ENCODE results near the gene MRFAP1.
A peak's percentile ranks its signal among the peaks of the same experiment; 100 is the strongest.

The MRFAP1 gene

DNA sequence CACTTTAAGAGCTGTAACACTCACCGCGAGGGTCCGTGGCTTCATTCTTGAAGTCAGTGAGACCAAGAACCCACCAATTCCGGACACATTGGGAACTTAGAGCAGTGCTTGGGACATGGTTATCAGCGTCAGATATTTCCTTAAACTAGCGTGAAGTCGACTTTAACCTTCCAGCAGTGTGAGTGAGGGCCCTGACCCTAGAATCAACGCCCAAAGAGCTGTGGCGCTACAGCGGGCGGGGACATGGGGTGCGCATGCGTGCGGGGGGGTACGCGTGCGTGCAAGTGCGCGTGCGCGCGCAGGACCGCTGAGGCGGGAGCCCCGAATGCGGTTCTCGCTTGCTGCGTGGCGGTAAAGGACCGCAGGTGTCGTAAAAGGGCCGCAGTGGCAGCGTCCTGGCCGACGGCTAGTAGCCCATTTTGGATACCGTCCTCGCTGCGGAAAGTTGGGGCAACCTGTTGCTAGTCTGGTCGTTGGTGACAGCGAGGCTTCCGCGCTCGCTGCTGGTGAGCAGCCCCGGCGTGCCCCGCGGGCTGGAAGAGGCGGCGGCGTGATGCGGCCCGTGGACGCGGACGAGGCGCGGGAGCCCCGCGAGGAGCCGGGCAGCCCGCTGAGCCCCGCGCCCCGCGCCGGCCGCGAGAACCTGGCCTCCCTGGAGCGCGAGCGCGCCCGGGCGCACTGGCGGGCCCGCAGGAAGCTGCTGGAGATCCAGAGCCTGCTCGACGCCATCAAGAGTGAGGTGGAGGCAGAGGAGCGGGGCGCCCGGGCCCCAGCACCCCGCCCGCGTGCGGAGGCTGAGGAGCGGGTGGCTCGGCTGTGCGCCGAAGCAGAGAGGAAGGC lies 33.4 kb downstream of the MRFAP1 start:
- H3K4me2 ChIP-seq (ENCODE audit: low read depth, low read length): peak overlapping the region; percentile 83
- peaks cover 5% of the 10 kb centered on the region; the same call in 1 of the 2 replicates for H3K4me1 ChIP-seq (ENCODE audit: low read length)
- peak overlapping the region; percentile 68 for H3K4me3 ChIP-seq (ENCODE audit: low read length)
- peaks cover 18% of the 10 kb centered on the region for H3K79me2 ChIP-seq (ENCODE audit: low read length)
- H4K20me1 ChIP-seq (ENCODE audit: insufficient read depth, low read length): no peaks in the 10 kb centered on the region
- peaks cover under 1% of the 10 kb centered on the region; the same call in 1 of the 2 replicates for H3K27me3 ChIP-seq (replicated peaks; ENCODE audit: insufficient read depth, low read length)
- H3K9me2 ChIP-seq (replicated peaks; ENCODE audit: insufficient read depth, low read length): no peaks in the 10 kb centered on the region
- no peaks in the 10 kb centered on the region for H3K9me3 ChIP-seq (replicated peaks; ENCODE audit: insufficient read depth, low read length)
- H2AFZ ChIP-seq (ENCODE audit: low read length): peak overlapping the region; percentile 53
- peak overlapping the region; percentile 37; the same call in 1 of the 2 replicates for H3K27ac ChIP-seq (ENCODE audit: low read length)
- H3K9ac ChIP-seq (ENCODE audit: low read length): peak overlapping the region; percentile 58; the same call in 1 of the 2 replicates
- peak; percentile 96 for DNase-seq
- no peaks in the 10 kb centered on the region for H3K36me3 ChIP-seq (replicated peaks; ENCODE audit: insufficient read depth, low read length)
- TF ChIP-seq EZH2phosphoT487 (IDR thresholded peaks at IDR 0.05; ENCODE audit: low read length) (no peak), EZH2 (optimal IDR thresholded peaks at IDR 0.05; ENCODE audit: low read depth, low read length) (no peak)
- TF ChIP-seq, protein P1, sequence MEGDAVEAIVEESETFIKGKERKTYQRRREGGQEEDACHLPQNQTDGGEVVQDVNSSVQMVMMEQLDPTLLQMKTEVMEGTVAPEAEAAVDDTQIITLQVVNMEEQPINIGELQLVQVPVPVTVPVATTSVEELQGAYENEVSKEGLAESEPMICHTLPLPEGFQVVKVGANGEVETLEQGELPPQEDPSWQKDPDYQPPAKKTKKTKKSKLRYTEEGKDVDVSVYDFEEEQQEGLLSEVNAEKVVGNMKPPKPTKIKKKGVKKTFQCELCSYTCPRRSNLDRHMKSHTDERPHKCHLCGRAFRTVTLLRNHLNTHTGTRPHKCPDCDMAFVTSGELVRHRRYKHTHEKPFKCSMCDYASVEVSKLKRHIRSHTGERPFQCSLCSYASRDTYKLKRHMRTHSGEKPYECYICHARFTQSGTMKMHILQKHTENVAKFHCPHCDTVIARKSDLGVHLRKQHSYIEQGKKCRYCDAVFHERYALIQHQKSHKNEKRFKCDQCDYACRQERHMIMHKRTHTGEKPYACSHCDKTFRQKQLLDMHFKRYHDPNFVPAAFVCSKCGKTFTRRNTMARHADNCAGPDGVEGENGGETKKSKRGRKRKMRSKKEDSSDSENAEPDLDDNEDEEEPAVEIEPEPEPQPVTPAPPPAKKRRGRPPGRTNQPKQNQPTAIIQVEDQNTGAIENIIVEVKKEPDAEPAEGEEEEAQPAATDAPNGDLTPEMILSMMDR (IDR thresholded peaks at IDR 0.05; ENCODE audit: low read length): no peak
- H3F3A ChIP-seq (ENCODE audit: insufficient read depth, low read length): no peaks in the 10 kb centered on the region

DNA sequence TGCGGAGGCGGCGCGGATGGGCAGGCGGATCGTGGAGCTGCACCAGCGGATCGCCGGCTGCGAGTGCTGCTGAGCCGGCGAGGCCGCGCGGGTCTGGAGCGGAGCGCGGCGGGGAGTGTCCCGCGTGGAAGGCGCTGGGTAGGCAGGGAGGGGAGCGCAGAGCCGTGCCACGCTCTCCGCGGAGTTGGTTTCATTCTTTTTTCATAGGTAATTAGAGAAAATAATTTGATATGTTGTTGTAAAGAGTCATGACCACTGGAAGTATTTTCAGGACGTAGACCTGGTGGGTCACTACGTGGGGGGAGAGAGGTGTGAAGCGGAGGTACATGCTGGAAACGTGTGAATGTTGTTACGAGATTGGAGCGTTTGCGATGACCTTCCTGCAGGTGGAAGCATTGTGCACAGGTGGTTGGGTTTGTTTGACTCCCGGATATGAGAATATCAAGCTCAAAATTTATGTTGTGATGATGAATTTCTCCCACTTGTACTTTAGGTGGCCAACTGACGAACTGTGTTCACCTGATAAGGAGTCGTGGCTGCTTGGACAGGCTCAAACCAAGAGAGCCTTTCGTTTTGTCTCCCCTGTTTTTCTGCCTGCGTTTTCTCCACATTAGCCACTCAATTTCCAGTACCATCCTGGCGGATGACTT lies 34.1 kb downstream of the MRFAP1 start:
- Histone ChIP-seq H3K79me2 (ENCODE audit: low read length) (peaks cover 18% of the 10 kb centered on the region), H3K27ac (ENCODE audit: low read length) (no peak overlapping the region), H3K9me2 (replicated peaks; ENCODE audit: insufficient read depth, low read length) (no peaks in the 10 kb centered on the region), H3K36me3 (replicated peaks; ENCODE audit: insufficient read depth, low read length) (no peaks in the 10 kb centered on the region), H3K27me3 (replicated peaks; ENCODE audit: insufficient read depth, low read length) (no peaks in the 10 kb centered on the region; the same call in 1 of the 2 replicates), H3K4me3 (ENCODE audit: low read length) (peak overlapping the region; percentile 68), H3K4me1 (ENCODE audit: low read length) (peaks cover 5% of the 10 kb centered on the region; the same call in 1 of the 2 replicates), H3K9ac (ENCODE audit: low read length) (peak overlapping the region; percentile 58; the same call in 1 of the 2 replicates), H2AFZ (ENCODE audit: low read length) (peak overlapping the region; percentile 46), H3K9me3 (replicated peaks; ENCODE audit: insufficient read depth, low read length) (no peaks in the 10 kb centered on the region), H4K20me1 (ENCODE audit: insufficient read depth, low read length) (no peaks in the 10 kb centered on the region), H3K4me2 (ENCODE audit: low read depth, low read length) (peak overlapping the region; percentile 83), H3F3A (ENCODE audit: insufficient read depth, low read length) (no peaks in the 10 kb centered on the region)
- TF ChIP-seq EZH2phosphoT487 (IDR thresholded peaks at IDR 0.05; ENCODE audit: low read length) (no peak), EZH2 (optimal IDR thresholded peaks at IDR 0.05; ENCODE audit: low read depth, low read length) (no peak)
- TF ChIP-seq, protein P1 (IDR thresholded peaks at IDR 0.05; ENCODE audit: low read length): peak; percentile 52
- peak; percentile 68 for DNase-seq

DNA sequence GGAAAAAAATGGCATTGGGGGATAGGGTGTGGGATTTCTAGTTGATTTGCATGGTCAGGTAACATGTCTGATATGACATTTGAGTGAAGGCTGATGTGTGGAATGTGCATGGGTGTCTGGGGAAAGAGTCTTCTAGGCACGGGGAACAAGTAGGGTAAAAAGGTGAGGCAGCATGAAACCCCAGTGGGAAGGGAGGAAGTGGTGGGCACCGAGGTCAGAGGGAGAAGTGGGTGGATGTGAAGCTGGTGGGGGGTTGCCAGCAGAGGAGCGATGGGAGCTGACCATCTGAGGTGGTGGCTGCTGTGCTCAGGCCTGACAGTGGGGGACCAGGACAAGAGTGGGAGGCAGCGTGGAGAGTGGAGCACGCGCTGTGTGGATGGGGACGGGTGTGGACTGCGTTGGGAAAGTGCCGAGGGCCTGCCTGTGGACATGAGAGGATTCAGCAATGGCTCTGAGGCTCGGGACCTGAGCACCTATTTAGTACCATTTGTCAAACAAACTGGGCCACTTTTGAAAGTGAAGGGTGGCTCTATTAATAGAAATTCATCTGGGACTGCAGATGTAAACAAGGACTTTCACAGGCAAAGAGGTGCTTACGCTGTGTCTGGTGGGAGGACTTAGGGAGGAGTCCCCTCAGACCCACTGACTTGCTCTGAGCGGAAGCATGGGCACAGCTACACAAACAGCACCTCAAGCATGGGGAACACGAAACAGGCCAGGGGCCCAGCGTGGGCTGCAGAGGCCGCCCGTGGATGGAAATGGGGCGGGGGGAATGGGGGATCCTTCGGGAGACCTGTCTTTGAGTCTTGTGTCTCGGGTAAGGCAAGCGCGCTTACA lies 36.5 kb downstream of the MRFAP1 start:
- Histone ChIP-seq H3K27ac (ENCODE audit: low read length) (no peak overlapping the region), H3K4me3 (ENCODE audit: low read length) (no peak overlapping the region), H3K79me2 (ENCODE audit: low read length) (peaks cover 18% of the 10 kb centered on the region), H3K36me3 (replicated peaks; ENCODE audit: insufficient read depth, low read length) (no peaks in the 10 kb centered on the region), H2AFZ (ENCODE audit: low read length) (no peak overlapping the region), H3F3A (ENCODE audit: insufficient read depth, low read length) (no peaks in the 10 kb centered on the region), H3K4me1 (ENCODE audit: low read length) (peaks cover 5% of the 10 kb centered on the region; the same call in 1 of the 2 replicates), H3K9me3 (replicated peaks; ENCODE audit: insufficient read depth, low read length) (no peaks in the 10 kb centered on the region), H3K9me2 (replicated peaks; ENCODE audit: insufficient read depth, low read length) (no peaks in the 10 kb centered on the region), H3K4me2 (ENCODE audit: low read depth, low read length) (no peak overlapping the region), H3K9ac (ENCODE audit: low read length) (no peak overlapping the region), H3K27me3 (replicated peaks; ENCODE audit: insufficient read depth, low read length) (no peaks in the 10 kb centered on the region), H4K20me1 (ENCODE audit: insufficient read depth, low read length) (no peaks in the 10 kb centered on the region)
- no peak for DNase-seq
- TF ChIP-seq EZH2 (optimal IDR thresholded peaks at IDR 0.05; ENCODE audit: low read depth, low read length) (no peak), EZH2phosphoT487 (IDR thresholded peaks at IDR 0.05; ENCODE audit: low read length) (no peak)
- TF ChIP-seq, protein P1 (IDR thresholded peaks at IDR 0.05; ENCODE audit: low read length): no peak
